Activated CD8-positive, alpha-beta memory T cell treated with anti-CD3 and anti-CD28 coated beads, Interleukin-2, amount 50 U/mL, for 24 hours (primary cell): ENCODE data around the gene CHST13.

Experiments used
- DNase-seq: peaks from one replicate; pipeline ENCODE4 v3.0.0-alpha.2; 2020; ENCODE audit errors: extremely low read depth

CHST13 gene

GRCh38 chr3:126487151-126487771, 36.7 kb upstream of the CHST13 start:
- DNase-seq = no peak

- DNase-seq = no peak
Observed at GRCh38 chr3:126488185-126488584, 35.8 kb upstream of the CHST13 start.

DNA sequence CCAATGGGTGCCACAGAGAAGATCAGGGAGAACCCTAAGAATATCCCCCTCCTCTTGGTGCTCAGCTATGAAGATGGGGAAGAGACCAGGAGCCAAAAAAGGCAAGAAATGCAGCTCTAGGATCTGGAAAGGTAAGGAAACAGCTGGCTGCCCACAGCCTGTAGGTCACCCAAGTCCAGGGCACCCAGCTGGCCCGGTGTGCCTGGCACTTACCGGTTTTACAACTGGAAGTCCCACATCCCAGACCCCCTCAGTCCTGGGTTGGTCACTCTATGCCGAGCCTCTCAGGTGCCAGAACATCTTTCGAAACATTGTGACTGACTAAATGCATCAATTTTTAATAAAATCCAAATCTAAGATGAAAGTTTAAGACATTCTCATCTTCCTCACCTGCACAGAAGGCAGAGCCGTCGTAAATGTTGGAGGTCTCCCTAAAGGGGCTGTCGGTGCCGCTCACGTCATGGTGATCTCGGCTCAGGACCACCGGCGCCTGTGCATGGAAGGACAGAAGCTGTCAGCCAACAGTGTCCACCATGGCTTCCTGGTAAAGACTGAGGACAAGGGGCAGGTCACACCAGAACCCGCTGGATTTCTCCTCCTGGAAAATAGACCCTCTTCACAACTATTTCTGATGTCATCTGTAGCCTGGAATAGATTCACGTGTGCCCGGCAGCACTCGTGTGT, 34.9 kb upstream of the CHST13 start:
- no peak for DNase-seq

GRCh38 chr3:126490619-126491018, 33.3 kb upstream of the CHST13 start:
- no peak for DNase-seq

DNA sequence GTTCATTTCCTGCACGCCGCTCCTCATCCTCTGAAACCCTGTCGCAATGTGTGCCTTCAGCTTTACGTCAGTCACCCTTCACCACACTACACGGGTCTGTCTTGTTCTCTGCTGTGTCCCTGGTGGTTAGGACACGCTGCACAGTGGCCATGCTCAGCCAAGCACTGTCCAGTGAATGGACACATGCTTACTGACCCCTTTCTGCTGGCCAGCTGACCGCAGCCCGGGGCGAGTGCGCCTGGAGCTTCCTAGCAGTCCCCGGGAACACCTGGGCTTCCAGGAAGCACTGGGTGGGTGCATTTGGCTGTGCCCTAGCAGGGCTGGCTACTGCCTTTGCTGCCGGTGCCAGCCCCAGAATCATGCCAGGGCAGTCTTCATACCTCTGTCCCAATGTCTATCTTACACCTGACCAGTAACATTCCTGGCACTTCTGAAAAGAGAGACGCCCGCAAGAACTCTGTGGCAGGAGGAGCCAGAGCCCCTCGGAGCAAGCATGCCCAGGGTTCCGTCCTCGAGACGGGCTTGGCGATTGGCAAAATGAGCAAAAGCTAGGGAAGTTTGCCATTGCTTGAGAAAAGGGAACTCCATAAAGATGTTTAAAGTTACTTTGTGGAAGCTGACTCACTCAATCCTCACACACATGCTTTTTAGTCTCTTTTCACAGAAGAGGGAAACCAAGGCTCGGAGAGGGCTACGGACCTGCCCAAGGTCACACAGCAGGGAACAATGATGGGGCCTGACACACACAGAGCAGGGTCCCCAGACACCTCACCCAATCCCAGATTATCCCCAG, 32.5 kb upstream of the CHST13 start:
- DNase-seq = no peak

GRCh38 chr3:126493051-126493450, 30.9 kb upstream of the CHST13 start:
- no peak for DNase-seq

GRCh38 chr3:126493739-126494138, 30.2 kb upstream of the CHST13 start:
- no peak for DNase-seq

DNA sequence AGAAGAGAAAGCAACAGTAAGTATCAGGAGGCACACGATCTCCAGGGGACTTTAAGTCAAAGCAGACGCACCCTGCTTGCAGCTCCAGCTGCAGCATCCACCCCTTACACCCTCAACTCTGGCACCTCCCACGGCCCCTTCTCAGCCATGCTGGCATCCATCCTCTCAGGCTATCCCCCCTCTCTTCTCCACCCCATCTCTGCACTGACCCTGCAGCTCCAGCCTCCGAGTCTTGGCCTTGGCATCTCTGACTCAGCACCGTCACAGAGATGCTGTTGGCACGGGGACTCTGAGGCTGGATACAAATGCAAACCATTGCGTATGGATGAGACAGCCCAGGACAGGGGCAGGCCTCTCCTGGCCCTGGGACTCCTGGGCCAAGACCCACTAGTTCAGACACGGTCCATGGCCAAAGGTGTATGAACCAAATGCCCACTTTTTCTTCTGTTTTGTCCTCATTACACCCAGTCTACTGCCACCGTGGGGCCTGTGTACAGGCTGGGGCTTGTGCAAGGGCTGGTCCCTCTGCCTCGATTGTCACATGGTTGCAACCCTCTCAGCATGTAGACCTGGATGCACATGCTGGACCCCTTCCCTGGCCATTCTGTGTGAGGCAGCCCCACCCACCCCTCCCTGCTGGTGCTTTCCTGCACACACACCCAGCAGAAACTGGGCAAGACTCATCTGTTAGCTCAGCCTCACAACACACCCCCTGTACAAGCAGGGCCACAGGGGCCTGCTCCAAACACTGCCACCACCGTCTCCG, 29.6 kb upstream of the CHST13 start:
- no peak for DNase-seq

- DNase-seq = no peak
Observed at GRCh38 chr3:126494970-126495230, 29.1 kb upstream of the CHST13 start.

- no peak for DNase-seq
Observed at GRCh38 chr3:126495786-126496185, 28.2 kb upstream of the CHST13 start.

DNA sequence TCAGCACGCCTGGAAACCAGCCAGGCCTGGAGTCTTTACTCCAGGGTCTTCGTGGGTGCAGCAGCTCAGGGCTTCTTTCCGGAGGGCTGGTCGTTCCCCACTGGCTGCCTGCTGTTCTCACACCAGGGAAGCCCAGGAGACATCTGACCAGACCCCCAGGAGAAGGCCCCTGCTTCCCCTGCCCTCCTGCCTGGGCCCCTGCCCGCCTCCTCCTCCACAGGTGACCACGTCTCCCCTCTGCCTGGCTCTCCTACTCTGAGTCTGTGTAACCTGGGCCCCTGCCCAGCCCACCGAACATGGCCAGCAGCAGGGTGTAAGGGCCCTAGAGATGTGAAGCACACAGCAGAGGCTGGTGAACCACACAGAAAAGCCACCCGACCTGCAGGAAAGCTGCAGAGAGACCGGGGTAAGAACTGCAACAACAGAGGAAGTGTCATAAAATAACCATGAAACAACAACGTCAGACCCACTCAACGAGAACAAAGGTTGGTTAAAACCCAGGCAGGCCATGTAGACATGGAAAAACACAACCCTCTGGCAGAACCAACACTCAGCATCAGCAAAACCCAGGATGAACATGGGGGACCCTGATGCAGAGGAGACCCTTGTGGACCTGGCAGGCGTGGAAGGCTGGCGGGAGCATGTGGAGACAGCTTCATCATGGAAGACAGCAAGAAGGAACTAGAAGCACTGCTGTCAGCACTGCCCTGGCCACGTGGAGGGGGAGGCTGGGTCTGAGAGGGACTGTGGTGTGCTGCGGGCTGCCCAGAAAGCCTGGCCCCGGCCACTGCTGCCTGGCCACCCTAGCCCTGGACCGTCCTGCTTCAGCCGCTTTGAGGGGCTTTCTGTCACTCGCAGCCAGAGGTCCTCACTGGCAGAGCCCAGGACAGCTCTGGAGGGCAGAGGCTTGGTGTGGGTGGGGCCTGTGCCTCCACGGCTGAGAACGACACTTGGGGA, 26.8 kb upstream of the CHST13 start:
- no peak for DNase-seq

- no peak for DNase-seq
Observed at GRCh38 chr3:126497956-126498355, 26.0 kb upstream of the CHST13 start.

DNA sequence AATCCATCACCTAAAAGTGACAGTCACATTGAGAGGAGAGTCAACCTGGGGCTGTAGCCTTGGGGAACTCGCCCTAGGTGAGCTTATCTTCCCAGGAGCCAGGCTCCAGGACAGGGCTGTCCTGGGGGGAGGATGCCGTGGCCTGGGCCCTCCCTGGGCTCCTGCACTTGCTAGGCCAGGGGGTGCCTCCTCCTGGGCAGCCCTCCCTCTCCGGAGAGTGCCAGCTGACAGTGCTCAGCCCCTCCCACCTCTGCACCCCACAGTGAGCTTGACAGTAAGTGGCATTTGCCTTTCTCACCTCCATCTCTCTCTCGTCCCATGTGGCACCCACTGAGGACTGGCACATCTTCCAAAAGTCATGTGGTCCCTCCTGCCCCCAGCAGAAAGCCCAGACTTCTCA, 25.5 kb upstream of the CHST13 start:
- no peak for DNase-seq

- no peak for DNase-seq
Observed at GRCh38 chr3:126498929-126499328, 25.0 kb upstream of the CHST13 start.

DNA sequence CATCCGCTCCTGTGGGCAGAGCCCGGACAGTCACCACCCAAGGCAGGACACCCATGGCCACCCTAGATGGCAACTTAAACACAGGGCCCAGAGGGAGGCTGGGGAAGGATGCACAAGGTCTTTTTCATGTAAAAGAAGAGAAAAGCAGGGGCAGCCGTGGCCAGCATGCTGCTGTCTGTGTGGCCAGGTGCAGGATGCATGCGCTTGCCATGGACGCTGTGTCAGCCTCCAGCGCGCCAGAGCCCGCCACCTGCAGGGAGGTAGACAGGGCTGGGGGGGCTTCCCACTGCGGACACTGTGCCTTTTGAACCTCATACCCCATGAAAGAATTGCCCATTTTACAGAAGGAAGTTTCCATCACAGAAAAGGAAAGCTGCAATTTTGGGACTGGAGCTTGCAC, 24.6 kb upstream of the CHST13 start:
- DNase-seq = no peak

DNA sequence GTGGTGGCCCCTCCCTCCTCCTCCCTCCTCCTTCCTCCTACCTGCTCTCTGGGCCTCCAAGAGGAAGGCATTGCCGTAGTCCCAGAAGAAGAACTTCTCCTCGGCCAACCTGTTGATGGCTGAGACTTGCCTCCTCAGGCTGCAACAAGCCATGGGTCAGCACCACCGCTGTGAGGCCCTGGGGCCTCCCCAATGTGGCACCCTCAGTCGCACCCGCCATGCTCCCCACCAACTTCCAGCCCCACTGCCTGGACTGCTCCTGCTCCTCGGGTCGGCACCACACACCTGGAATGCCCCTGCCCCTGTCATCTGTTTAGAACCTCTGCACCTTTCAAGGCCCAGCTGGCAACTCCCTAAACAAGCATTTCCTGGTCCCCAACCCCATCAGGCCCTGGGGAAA, 23.9 kb upstream of the CHST13 start:
- DNase-seq = no peak

DNA sequence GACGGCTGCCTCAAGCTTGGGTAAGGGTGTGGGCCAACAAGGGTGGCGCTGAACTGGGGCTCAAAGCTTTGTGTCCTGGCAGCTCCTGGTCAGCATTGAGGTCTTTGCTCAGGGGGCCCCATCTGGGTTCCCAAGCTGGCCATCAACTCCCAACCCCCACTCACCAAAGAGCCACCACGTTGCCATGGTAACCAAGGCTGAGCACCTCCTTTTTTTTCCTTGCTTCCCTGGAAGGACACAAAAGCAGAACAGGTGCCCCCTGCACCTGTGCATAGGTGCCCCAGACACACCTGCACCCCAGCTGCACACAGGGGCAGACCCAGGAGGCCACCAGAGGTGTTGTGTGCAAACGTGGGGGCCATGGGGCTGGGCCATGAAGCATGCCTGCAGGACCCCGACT, 22.9 kb upstream of the CHST13 start:
- no peak for DNase-seq

DNA sequence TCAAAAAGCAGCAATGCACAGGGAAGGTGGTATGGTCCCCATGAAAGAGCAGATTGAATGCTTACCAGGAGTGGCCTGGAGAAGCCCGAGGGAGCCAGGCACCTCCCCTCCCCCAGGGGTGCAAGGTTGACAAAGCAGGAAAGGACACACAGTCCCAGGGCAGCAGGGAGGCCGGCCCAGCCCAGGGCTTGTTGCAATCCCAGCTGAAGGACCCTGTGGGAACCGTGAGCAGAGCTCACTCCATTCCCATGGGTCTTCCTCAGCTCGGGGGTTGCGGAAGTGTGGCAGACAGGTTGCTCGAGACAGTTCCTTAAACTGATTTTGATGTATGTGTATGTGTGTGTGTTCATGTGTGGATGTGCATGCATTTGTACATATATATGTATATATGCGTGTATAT, 22.2 kb upstream of the CHST13 start:
- no peak for DNase-seq

- DNase-seq = no peak
Observed at GRCh38 chr3:126502656-126503055, 21.3 kb upstream of the CHST13 start.

DNA sequence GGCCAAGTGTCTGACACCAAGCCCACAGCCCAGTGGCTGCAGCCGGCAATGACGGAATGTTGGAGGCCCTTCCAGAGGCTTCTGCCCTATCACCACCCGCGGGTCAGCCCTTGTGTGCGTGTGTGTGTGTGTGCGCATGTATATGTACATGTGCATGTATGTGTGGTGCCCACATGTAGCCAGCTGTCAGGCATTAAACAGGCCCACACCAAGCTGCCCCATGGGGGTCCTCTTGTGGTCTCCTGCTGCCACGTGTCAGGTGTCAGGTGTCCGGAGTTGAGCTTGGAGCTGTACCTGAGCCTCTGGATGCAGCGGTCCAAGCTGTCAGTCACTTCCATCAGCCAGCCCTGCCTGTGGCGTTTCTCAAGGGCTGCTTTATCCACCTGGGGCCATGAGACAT, 20.3 kb upstream of the CHST13 start:
- DNase-seq = no peak

DNA sequence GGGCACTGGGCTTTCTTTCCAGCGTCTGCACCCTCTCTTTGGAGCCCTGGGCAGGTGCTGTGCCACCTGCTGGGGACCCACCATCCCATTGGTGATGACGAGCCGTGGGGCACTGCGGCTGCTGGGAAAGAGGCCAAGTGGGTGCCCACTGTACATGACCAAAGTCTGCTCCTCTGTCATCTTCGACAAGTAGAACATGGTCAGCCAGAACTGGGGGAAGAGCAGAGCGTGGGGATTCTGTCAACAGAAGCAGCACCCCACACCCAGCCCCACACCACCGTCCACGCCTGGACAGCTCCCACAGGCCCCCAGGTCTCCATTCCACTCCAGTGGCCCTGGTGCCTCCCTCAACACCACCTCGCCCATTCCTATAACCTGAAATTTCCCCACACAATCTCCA, 16.1 kb upstream of the CHST13 start:
- DNase-seq = no peak
